ENCODE results near the gene ADTRP. TPM values are rescaled to one million over a fixed set of nuclear protein-coding genes. Genes with fewer than 3 reads are reported as not detected.
A peak's percentile ranks its signal among the peaks of the same experiment; 100 is the strongest.

ADTRP gene
- total and polyA plus RNA-seq, 2 donors (not counting 1 experiment from before 2014, with no cell fraction given): 0.23 to 1.7 TPM

GRCh38 chr6:11722805-11723631 is 55.6 kb downstream of the ADTRP start:
- Histone ChIP-seq H3K27ac (ENCODE audit: insufficient read depth, low read length) (no peak overlapping the region), H3K27me3 (ENCODE audit: control insufficient read depth, insufficient read depth, low read length) (no peaks in the 10 kb centered on the region)

GRCh38 chr6:11722220-11722619 is 56.4 kb downstream of the ADTRP start:
- Histone ChIP-seq H3K79me2 (ENCODE audit: control insufficient read depth, insufficient read depth, low read length) (no peaks in the 10 kb centered on the region), H4K20me1 (ENCODE audit: control insufficient read depth, extremely low read depth, insufficient read depth, low read length) (no peaks in the 10 kb centered on the region), H3K9ac (ENCODE audit: insufficient read depth, low read length) (no peak overlapping the region), H3K4me1 (ENCODE audit: control insufficient read depth, extremely low read depth, insufficient read depth, low read length) (no peaks in the 10 kb centered on the region), H3K4me3 (replicated peaks in 1 of 4; ENCODE audit: control extremely low read depth in 1 of 4, insufficient read depth in 1 of 4, low read depth in 3 of 4, low read length in 4 of 4) (no peak overlapping the region), H3K4me2 (ENCODE audit: extremely low read depth, insufficient read depth, low read length) (no peak overlapping the region), H2AFZ (ENCODE audit: low read length) (no peak overlapping the region), H3K36me3 (ENCODE audit: control insufficient read depth, insufficient read depth, low read length) (no peaks in the 10 kb centered on the region), H3K9me3 (ENCODE audit: control insufficient read depth, insufficient read depth, low read depth, low read length) (no peaks in the 10 kb centered on the region), H3K27ac (ENCODE audit: insufficient read depth, low read length) (no peak overlapping the region), H3K27me3 (ENCODE audit: control insufficient read depth, insufficient read depth, low read length) (no peaks in the 10 kb centered on the region)
- no peak for TF ChIP-seq CTCF (conservative IDR thresholded peaks at IDR 0.05 in 1 of 2, IDR thresholded peaks at IDR 0.05 in 1 of 2; ENCODE audit: low read depth in 1 of 2, low read length in 2 of 2)
- no peak for TF ChIP-seq EZH2 (IDR thresholded peaks at IDR 0.05; ENCODE audit: low read length, missing control alignments)
- DNase-seq (ENCODE audit: low read depth in 2 of 2): no peak

More at GRCh38 chr6:11722805-11723631, 55.6 kb downstream of the ADTRP start:
- Histone ChIP-seq H3K9me3 (ENCODE audit: control insufficient read depth, insufficient read depth, low read depth, low read length) (no peaks in the 10 kb centered on the region), H3K4me3 (replicated peaks in 1 of 4; ENCODE audit: control extremely low read depth in 1 of 4, insufficient read depth in 1 of 4, low read depth in 3 of 4, low read length in 4 of 4) (no peak overlapping the region), H3K4me1 (ENCODE audit: control insufficient read depth, extremely low read depth, insufficient read depth, low read length) (no peaks in the 10 kb centered on the region), H3K4me2 (ENCODE audit: extremely low read depth, insufficient read depth, low read length) (no peak overlapping the region), H2AFZ (ENCODE audit: low read length) (no peak overlapping the region), H3K36me3 (ENCODE audit: control insufficient read depth, insufficient read depth, low read length) (no peaks in the 10 kb centered on the region), H4K20me1 (ENCODE audit: control insufficient read depth, extremely low read depth, insufficient read depth, low read length) (no peaks in the 10 kb centered on the region), H3K79me2 (ENCODE audit: control insufficient read depth, insufficient read depth, low read length) (no peaks in the 10 kb centered on the region), H3K9ac (ENCODE audit: insufficient read depth, low read length) (no peak overlapping the region)
- no peak for DNase-seq (ENCODE audit: low read depth in 2 of 2)
- TF ChIP-seq EZH2 (IDR thresholded peaks at IDR 0.05; ENCODE audit: low read length, missing control alignments): no peak
- TF ChIP-seq CTCF (conservative IDR thresholded peaks at IDR 0.05 in 1 of 2, IDR thresholded peaks at IDR 0.05 in 1 of 2; ENCODE audit: low read depth in 1 of 2, low read length in 2 of 2): no peak

- H3K9ac ChIP-seq (ENCODE audit: insufficient read depth, low read length): no peak overlapping the region
- peak in 1 of 2 donors; percentile 8 for DNase-seq (ENCODE audit: low read depth in 2 of 2)
Measured at GRCh38 chr6:11718463-11718862, 60.1 kb downstream of the ADTRP start.

More at GRCh38 chr6:11718463-11718862, 60.1 kb downstream of the ADTRP start:
- no peaks in the 10 kb centered on the region for H4K20me1 ChIP-seq (ENCODE audit: control insufficient read depth, extremely low read depth, insufficient read depth, low read length)
- no peaks in the 10 kb centered on the region for H3K9me3 ChIP-seq (ENCODE audit: control insufficient read depth, insufficient read depth, low read depth, low read length)
- no peak overlapping the region for H2AFZ ChIP-seq (ENCODE audit: low read length)
- no peaks in the 10 kb centered on the region for H3K79me2 ChIP-seq (ENCODE audit: control insufficient read depth, insufficient read depth, low read length)
- no peak overlapping the region for H3K27ac ChIP-seq (ENCODE audit: insufficient read depth, low read length)
- TF ChIP-seq EZH2 (IDR thresholded peaks at IDR 0.05; ENCODE audit: low read length, missing control alignments) (no peak), CTCF (conservative IDR thresholded peaks at IDR 0.05 in 1 of 2, IDR thresholded peaks at IDR 0.05 in 1 of 2; ENCODE audit: low read depth in 1 of 2, low read length in 2 of 2) (no peak)
- H3K4me2 ChIP-seq (ENCODE audit: extremely low read depth, insufficient read depth, low read length): no peak overlapping the region
- no peaks in the 10 kb centered on the region for H3K4me1 ChIP-seq (ENCODE audit: control insufficient read depth, extremely low read depth, insufficient read depth, low read length)
- H3K4me3 ChIP-seq (replicated peaks in 1 of 4; ENCODE audit: control extremely low read depth in 1 of 4, insufficient read depth in 1 of 4, low read depth in 3 of 4, low read length in 4 of 4): no peak overlapping the region
- no peaks in the 10 kb centered on the region for H3K27me3 ChIP-seq (ENCODE audit: control insufficient read depth, insufficient read depth, low read length)
- no peaks in the 10 kb centered on the region for H3K36me3 ChIP-seq (ENCODE audit: control insufficient read depth, insufficient read depth, low read length)
